HFF-Myc (cell line): ENCODE measurements around the gene MADCAM1.

Experiments used
- DNase-seq: peaks from one replicate; pipeline ENCODE4 v3.0.0-alpha.2; 2011; ENCODE audit warnings: low read depth; ENCODE audit errors: extremely low read depth
- H3K4me3 ChIP-seq: replicated peaks from 2 replicates; pipeline ENCODE4 v1.5.1; 2011; ENCODE audit warnings: low read depth, mild to moderate bottlenecking, control low read depth, low read length
- TF ChIP-seq, protein P1 (sequence below): IDR thresholded peaks from 2 replicates; pipeline ENCODE4 v1.5.1; 2012; ENCODE audit warnings: mild to moderate bottlenecking, low read depth, low read length, control low read depth; ENCODE audit errors: missing control alignments

MADCAM1 gene

GRCh38 chr19:497491-497868 is 1.2 kb downstream of the MADCAM1 start:
- H3K4me3 ChIP-seq: no peak overlapping the region
- DNase-seq: no peak
- TF ChIP-seq, protein P1, sequence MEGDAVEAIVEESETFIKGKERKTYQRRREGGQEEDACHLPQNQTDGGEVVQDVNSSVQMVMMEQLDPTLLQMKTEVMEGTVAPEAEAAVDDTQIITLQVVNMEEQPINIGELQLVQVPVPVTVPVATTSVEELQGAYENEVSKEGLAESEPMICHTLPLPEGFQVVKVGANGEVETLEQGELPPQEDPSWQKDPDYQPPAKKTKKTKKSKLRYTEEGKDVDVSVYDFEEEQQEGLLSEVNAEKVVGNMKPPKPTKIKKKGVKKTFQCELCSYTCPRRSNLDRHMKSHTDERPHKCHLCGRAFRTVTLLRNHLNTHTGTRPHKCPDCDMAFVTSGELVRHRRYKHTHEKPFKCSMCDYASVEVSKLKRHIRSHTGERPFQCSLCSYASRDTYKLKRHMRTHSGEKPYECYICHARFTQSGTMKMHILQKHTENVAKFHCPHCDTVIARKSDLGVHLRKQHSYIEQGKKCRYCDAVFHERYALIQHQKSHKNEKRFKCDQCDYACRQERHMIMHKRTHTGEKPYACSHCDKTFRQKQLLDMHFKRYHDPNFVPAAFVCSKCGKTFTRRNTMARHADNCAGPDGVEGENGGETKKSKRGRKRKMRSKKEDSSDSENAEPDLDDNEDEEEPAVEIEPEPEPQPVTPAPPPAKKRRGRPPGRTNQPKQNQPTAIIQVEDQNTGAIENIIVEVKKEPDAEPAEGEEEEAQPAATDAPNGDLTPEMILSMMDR: no peak

GRCh38 chr19:497869-498510 is 1.7 kb downstream of the MADCAM1 start:
- H3K4me3 ChIP-seq: no peak overlapping the region
- no peak for DNase-seq
- TF ChIP-seq, protein P1: no peak

DNA sequence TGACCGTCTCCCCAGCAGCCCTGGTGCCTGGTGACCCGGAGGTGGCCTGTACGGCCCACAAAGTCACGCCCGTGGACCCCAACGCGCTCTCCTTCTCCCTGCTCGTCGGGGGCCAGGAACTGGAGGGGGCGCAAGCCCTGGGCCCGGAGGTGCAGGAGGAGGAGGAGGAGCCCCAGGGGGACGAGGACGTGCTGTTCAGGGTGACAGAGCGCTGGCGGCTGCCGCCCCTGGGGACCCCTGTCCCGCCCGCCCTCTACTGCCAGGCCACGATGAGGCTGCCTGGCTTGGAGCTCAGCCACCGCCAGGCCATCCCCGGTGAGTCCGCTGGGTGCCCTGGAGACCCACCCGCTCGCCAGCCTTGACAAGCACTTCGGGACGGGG is 2.2 kb downstream of the MADCAM1 start:
- H3K4me3 ChIP-seq: no peak overlapping the region
- TF ChIP-seq, protein P1: no peak
- DNase-seq: no peak

- DNase-seq: no peak
- TF ChIP-seq, protein P1: no peak
- H3K4me3 ChIP-seq: no peak overlapping the region
These were observed 2.8 kb downstream of the MADCAM1 start for GRCh38 chr19:498977-499623.

GRCh38 chr19:501646-502045 is 5.4 kb downstream of the MADCAM1 start:
- TF ChIP-seq, protein P1: no peak
- DNase-seq: no peak
- H3K4me3 ChIP-seq: no peak overlapping the region

GRCh38 chr19:504616-505015 is 8.3 kb downstream of the MADCAM1 start:
- H3K4me3 ChIP-seq: no peak overlapping the region
- no peak for DNase-seq
- TF ChIP-seq, protein P1: no peak
